Breast epithelium (tissue), 4 donors: Measurements from ENCODE around the gene MAPT. TPM values are rescaled to one million over a fixed set of nuclear protein-coding genes. Genes with fewer than 3 reads are reported as not detected.

Experiments
- DNase-seq, 2 donors: peaks; one replicate each; pipeline ENCODE4 v3.0.0-alpha.2; 2019; ENCODE audit warnings: low spot score in 2 of 2
- H3K27ac ChIP-seq, 2 donors: fragments of 200-600 bp; sonication (generic) in 1 of 2; one replicate each; pipeline ENCODE4 v1.5.1; 2016 to 2019; ENCODE audit warnings: mild to moderate bottlenecking in 1 of 2
- H3K27me3 ChIP-seq, 2 donors: fragments of 200-600 bp; sonication (generic) in 1 of 2; one replicate each; pipeline versions ENCODE4 v1.5.1 to v1.6.0; 2017 to 2019; ENCODE audit warnings: control low read depth in 1 of 2, mild to moderate bottlenecking in 1 of 2
- H3K36me3 ChIP-seq: fragments of 200-600 bp; one replicate; pipeline ENCODE4 v1.5.1; 2019
- H3K4me1 ChIP-seq, 2 donors: fragments of 200-600 bp; sonication (generic); one replicate each; pipeline ENCODE4 v1.5.1; 2016 to 2019; ENCODE audit warnings: control low read depth in 1 of 2
- H3K4me3 ChIP-seq, 3 donors: fragments of 200-600 bp; sonication (generic); 1 replicate in 2 of 3; 2 replicates in 1 of 3; pipeline ENCODE4 v1.5.1; 2016 to 2019; ENCODE audit warnings: mild to moderate bottlenecking in 3 of 3, moderate library complexity in 2 of 3
- H3K9me3 ChIP-seq, 2 donors: fragments of 200-600 bp; sonication (generic) in 1 of 2; one replicate each; pipeline ENCODE4 v1.5.1; 2016 to 2019; ENCODE audit warnings: control low read depth in 1 of 2
- CTCF ChIP-seq, 3 donors: fragments of 450-650 bp; IDR thresholded peaks; one replicate each; pipeline ENCODE4 v1.5.1; 2016 to 2017; ENCODE audit warnings: antibody characterized with exemption in 3 of 3, mild to moderate bottlenecking in 3 of 3, moderate library complexity in 3 of 3
- POLR2A ChIP-seq: fragments of 450-650 bp; IDR thresholded peaks from one replicate; pipeline ENCODE4 v1.6.1; 2016; ENCODE audit warnings: antibody characterized with exemption, mild to moderate bottlenecking, moderate library complexity
- POLR2AphosphoS5 ChIP-seq, 3 donors: sonication (generic); formaldehyde crosslinking; IDR thresholded peaks; one replicate each; pipeline ENCODE4 v1.6.1; 2017; ENCODE audit warnings: antibody characterized with exemption in 3 of 3
- intact Hi-C: fragments of 100-400 bp; cut with DNase I; formaldehyde crosslinking; loops from one replicate; pipeline ENCODE4 v1.15.1; 2023; ENCODE audit warnings: low total_unique reads
- total RNA-seq, 3 donors: library from RNA; depleted of rRNA; stranded (reverse); fragments of >200 nt; gene quantifications; one replicate each; pipeline ENCODE4 v1.1.0, GENCODE V29; 2016

MAPT gene
- total RNA-seq, 3 donors from 2014 or later: 9.9 to 15.1 (median 12.4) TPM

GRCh38 chr17:45849536-45849990, 44.8 kb upstream of the MAPT start:
- no peak for TF ChIP-seq CTCF (IDR thresholded peaks at IDR 0.05)
- TF ChIP-seq POLR2A: no peak
- TF ChIP-seq POLR2AphosphoS5 (IDR thresholded peaks at IDR 0.05): no peak
- Histone ChIP-seq H3K4me3 (no peak overlapping the region), H3K36me3 (no peaks in the 10 kb centered on the region), H3K27ac (no peak overlapping the region), H3K4me1 (no peaks in the 10 kb centered on the region), H3K9me3 (no peaks in the 10 kb centered on the region), H3K27me3 (no peaks in the 10 kb centered on the region)
- intact Hi-C loops: no loop called here
- no peak for DNase-seq

- no peak for TF ChIP-seq CTCF (IDR thresholded peaks at IDR 0.05)
- no peak for TF ChIP-seq POLR2AphosphoS5 (IDR thresholded peaks at IDR 0.05)
- TF ChIP-seq POLR2A: no peak
- H3K27me3 ChIP-seq: no peaks in the 10 kb centered on the region
Measured at GRCh38 chr17:45850011-45850410, 44.3 kb upstream of the MAPT start.

GRCh38 chr17:45850468-45850867, 43.9 kb upstream of the MAPT start:
- H3K27me3 ChIP-seq: no peaks in the 10 kb centered on the region
- no peaks in the 10 kb centered on the region for H3K9me3 ChIP-seq
- no peak for DNase-seq
- TF ChIP-seq POLR2A: no peak
- no peak for TF ChIP-seq POLR2AphosphoS5 (IDR thresholded peaks at IDR 0.05)
- no peak for TF ChIP-seq CTCF (IDR thresholded peaks at IDR 0.05)
- H3K4me1 ChIP-seq: no peaks in the 10 kb centered on the region
- intact Hi-C loops: loop anchor here (10.0 kb wide), 1 partner anchor 96 kb away; no protein-coding TSS in a partner anchor
- no peak overlapping the region for H3K27ac ChIP-seq
- no peaks in the 10 kb centered on the region for H3K36me3 ChIP-seq
- H3K4me3 ChIP-seq: no peak overlapping the region

More at GRCh38 chr17:45850011-45850410, 44.3 kb upstream of the MAPT start:
- Histone ChIP-seq H3K4me1 (no peaks in the 10 kb centered on the region), H3K36me3 (no peaks in the 10 kb centered on the region), H3K4me3 (no peak overlapping the region), H3K27ac (no peak overlapping the region), H3K9me3 (no peaks in the 10 kb centered on the region)
- intact Hi-C loops: loop anchor here (10.0 kb wide), 1 partner anchor 95 kb away; no protein-coding TSS in a partner anchor
- no peak for DNase-seq

GRCh38 chr17:45851022-45851421, 43.3 kb upstream of the MAPT start:
- Histone ChIP-seq H3K36me3 (no peaks in the 10 kb centered on the region), H3K27me3 (no peaks in the 10 kb centered on the region), H3K4me3 (no peak overlapping the region), H3K4me1 (no peaks in the 10 kb centered on the region), H3K9me3 (no peaks in the 10 kb centered on the region), H3K27ac (no peak overlapping the region)
- DNase-seq: no peak
- intact Hi-C loops: loop anchor here (10.0 kb wide), 1 partner anchor 96 kb away; no protein-coding TSS in a partner anchor
- TF ChIP-seq CTCF (IDR thresholded peaks at IDR 0.05) (no peak), POLR2A (no peak), POLR2AphosphoS5 (IDR thresholded peaks at IDR 0.05) (no peak)

GRCh38 chr17:45851464-45851863, 42.9 kb upstream of the MAPT start:
- no peak for TF ChIP-seq POLR2AphosphoS5 (IDR thresholded peaks at IDR 0.05)
- no peak for TF ChIP-seq CTCF (IDR thresholded peaks at IDR 0.05)
- no peak for TF ChIP-seq POLR2A
- H3K36me3 ChIP-seq: no peaks in the 10 kb centered on the region
- H3K9me3 ChIP-seq: no peaks in the 10 kb centered on the region
- no peaks in the 10 kb centered on the region for H3K27me3 ChIP-seq
- intact Hi-C loops: loop anchor here (10.0 kb wide), 1 partner anchor 97 kb away; no protein-coding TSS in a partner anchor
- no peaks in the 10 kb centered on the region for H3K4me1 ChIP-seq
- H3K27ac ChIP-seq: no peak overlapping the region
- H3K4me3 ChIP-seq: no peak overlapping the region
- DNase-seq: no peak
